HG02852 (cell line): ENCODE measurements around the gene E2F1.

Experiments used
- ATAC-seq: cut with Tn5 transposase; IDR thresholded peaks from one replicate; pipeline ENCODE4 v1.9.1; 2021; ENCODE audit warnings: mild to moderate bottlenecking, moderate library complexity; ENCODE audit not compliant: unreplicated experiment

Gene E2F1

GRCh38 chr20:33687993-33688937, 2.1 kb upstream of the E2F1 start:
- ATAC-seq: no peak

GRCh38 chr20:33687370-33687915, 1.3 kb upstream of the E2F1 start:
- ATAC-seq: no peak

GRCh38 chr20:33686984-33687366, 790 bp upstream of the E2F1 start:
- no peak for ATAC-seq

GRCh38 chr20:33685328-33686099, 671 bp downstream of the E2F1 start:
- peak; percentile 38 for ATAC-seq

- ATAC-seq: no peak
Measured at GRCh38 chr20:33684533-33685327, 1.5 kb downstream of the E2F1 start.

GRCh38 chr20:33681728-33682353, 4.3 kb downstream of the E2F1 start:
- no peak for ATAC-seq

- ATAC-seq: no peak
Measured at GRCh38 chr20:33681288-33681687, 4.9 kb downstream of the E2F1 start.

- no peak for ATAC-seq
Measured at GRCh38 chr20:33680686-33681085, 5.5 kb downstream of the E2F1 start.

- no peak for ATAC-seq
Measured at GRCh38 chr20:33679758-33680485, 6.3 kb downstream of the E2F1 start.

- ATAC-seq: no peak
Measured at GRCh38 chr20:33677991-33678702, 8.0 kb downstream of the E2F1 start.

GRCh38 chr20:33676652-33677645, 9.2 kb downstream of the E2F1 start:
- no peak for ATAC-seq

- no peak for ATAC-seq
Measured at GRCh38 chr20:33676121-33676520, 10.1 kb downstream of the E2F1 start.

- no peak for ATAC-seq
Measured at GRCh38 chr20:33675136-33675959, 10.8 kb downstream of the E2F1 start.

- ATAC-seq: peak; percentile 73
Measured at GRCh38 chr20:33674294-33675135, 11.7 kb downstream of the E2F1 start, which contains the start of gene NECAB3. Gene NECAB3, minus strand, starts transcription at chr20:33674428. Its CDS starts 76 bp downstream, at chr20:33674352.

- ATAC-seq: no peak
Measured at GRCh38 chr20:33673410-33674293, 12.5 kb downstream of the E2F1 start.
